ENCODE measurements around the gene THUMPD1.

DNA sequence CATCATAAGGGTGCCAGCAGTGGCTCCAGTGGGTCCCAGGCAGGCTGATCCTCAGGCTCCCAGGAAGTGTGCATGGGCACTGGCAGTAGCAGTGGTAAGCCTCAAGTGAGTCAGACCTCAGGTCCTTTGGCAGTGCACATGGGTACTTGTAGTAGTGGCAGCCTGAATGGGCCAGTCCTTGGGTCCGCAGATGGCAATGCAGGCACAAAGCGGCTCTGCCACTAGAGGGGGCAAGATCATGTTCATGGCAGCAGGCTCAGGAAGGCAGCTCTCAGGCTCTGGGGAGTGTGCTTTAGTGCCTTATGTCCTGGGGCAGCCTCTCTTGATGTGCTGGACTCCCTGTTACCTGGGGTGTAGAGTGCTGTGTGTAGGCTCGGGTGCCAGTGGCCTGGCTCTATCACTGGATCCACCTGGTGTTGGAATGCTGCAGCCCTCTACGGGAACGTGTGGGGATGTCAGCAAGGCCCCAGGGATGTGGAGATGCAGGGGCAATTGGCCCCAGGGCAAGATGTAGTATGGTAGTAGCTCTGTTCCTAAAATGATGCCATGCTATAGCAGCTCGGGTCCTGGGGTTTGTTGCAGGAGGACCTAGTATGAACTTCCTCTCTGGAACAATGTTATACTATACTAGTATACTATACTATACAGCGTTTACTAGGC lies 33.2 kb upstream of the THUMPD1 start:
- TF ChIP-seq, protein P1, sequence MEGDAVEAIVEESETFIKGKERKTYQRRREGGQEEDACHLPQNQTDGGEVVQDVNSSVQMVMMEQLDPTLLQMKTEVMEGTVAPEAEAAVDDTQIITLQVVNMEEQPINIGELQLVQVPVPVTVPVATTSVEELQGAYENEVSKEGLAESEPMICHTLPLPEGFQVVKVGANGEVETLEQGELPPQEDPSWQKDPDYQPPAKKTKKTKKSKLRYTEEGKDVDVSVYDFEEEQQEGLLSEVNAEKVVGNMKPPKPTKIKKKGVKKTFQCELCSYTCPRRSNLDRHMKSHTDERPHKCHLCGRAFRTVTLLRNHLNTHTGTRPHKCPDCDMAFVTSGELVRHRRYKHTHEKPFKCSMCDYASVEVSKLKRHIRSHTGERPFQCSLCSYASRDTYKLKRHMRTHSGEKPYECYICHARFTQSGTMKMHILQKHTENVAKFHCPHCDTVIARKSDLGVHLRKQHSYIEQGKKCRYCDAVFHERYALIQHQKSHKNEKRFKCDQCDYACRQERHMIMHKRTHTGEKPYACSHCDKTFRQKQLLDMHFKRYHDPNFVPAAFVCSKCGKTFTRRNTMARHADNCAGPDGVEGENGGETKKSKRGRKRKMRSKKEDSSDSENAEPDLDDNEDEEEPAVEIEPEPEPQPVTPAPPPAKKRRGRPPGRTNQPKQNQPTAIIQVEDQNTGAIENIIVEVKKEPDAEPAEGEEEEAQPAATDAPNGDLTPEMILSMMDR (conservative IDR thresholded peaks at IDR 0.05; ENCODE audit: low read length) = peak; percentile 86
- no peak for TF ChIP-seq EZH2phosphoT487 (IDR thresholded peaks at IDR 0.05; ENCODE audit: borderline replicate concordance)
